Smooth muscle cell (in vitro differentiated cells): ENCODE measurements around the gene P4HA2. TPM values are rescaled to one million over a fixed set of nuclear protein-coding genes. Genes with fewer than 3 reads are reported as not detected.
A peak's percentile ranks its signal among the peaks of the same experiment; 100 is the strongest.

Experiments used
- DNase-seq: peaks from one replicate; lab custom pipeline; 2025; ENCODE audit not compliant: unreplicated experiment; lab: John Stamatoyannopoulos, UW
- H2AFZ ChIP-seq: fragments of 200-600 bp; sonication (generic); 2 replicates; pipeline ENCODE4 v1.6.0; 2016; ENCODE audit warnings: antibody characterized with exemption, low read depth, mild to moderate bottlenecking
- H3F3A ChIP-seq: fragments of 200-600 bp; sonication (generic); 2 replicates; pipeline ENCODE4 v1.6.0; 2017; ENCODE audit warnings: antibody characterized with exemption, low read depth
- H3K27ac ChIP-seq: fragments of 200-600 bp; sonication (generic); 2 replicates; pipeline ENCODE4 v1.5.1; 2016; ENCODE audit warnings: low read depth, mild to moderate bottlenecking
- H3K27me3 ChIP-seq: fragments of 200-600 bp; sonication (generic); 2 replicates; pipeline ENCODE4 v1.6.1; 2016; ENCODE audit warnings: low read depth, mild to moderate bottlenecking
- H3K36me3 ChIP-seq: fragments of 200-600 bp; sonication (generic); 2 replicates; pipeline ENCODE4 v1.5.1; 2016; ENCODE audit warnings: low read depth
- H3K4me1 ChIP-seq: fragments of 200-600 bp; sonication (generic); 2 replicates; pipeline ENCODE4 v1.5.1; 2016; ENCODE audit warnings: low read depth
- H3K4me2 ChIP-seq: fragments of 200-600 bp; sonication (generic); 2 replicates; pipeline ENCODE4 v1.6.0; 2016; ENCODE audit warnings: mild to moderate bottlenecking
- H3K4me3 ChIP-seq: fragments of 200-600 bp; sonication (generic); 2 replicates; pipeline ENCODE4 v1.5.1; 2016; ENCODE audit warnings: mild to moderate bottlenecking
- H3K79me2 ChIP-seq: fragments of 200-600 bp; sonication (generic); 2 replicates; pipeline ENCODE4 v1.6.0; 2016; ENCODE audit warnings: low read depth, mild to moderate bottlenecking
- H3K9ac ChIP-seq: fragments of 200-600 bp; sonication (generic); 2 replicates; pipeline ENCODE4 v1.6.0; 2016; ENCODE audit warnings: low read depth
- H3K9me3 ChIP-seq: fragments of 200-600 bp; sonication (generic); replicated peaks from 2 replicates; pipeline ENCODE4 v1.5.1; 2016; ENCODE audit warnings: low read depth
- H4K20me1 ChIP-seq: fragments of 200-600 bp; sonication (generic); 2 replicates; pipeline ENCODE4 v1.6.0; 2016; ENCODE audit warnings: low read depth
- CTCF ChIP-seq: fragments of 200-600 bp; sonication (generic); IDR thresholded peaks from 2 replicates; pipeline ENCODE4 v1.5.1; 2017; ENCODE audit warnings: borderline replicate concordance, mild to moderate bottlenecking, antibody characterized with exemption; ENCODE audit not compliant: insufficient read depth, poor library complexity, severe bottlenecking
- WGBS: methylation state at CpG from one replicate; pipeline ENCODE4 v1.1.7; 2016; ENCODE audit warnings: low lambda C conversion rate; 5-methylcytosine and 5-hydroxymethylcytosine counted together
- polyA plus RNA-seq: library from polyadenylated mRNA; unstranded; fragments of >200 nt; fragmentation: Nextera tagmentation; extraction: Ambion mirVana; gene quantifications from 2 replicates; pipeline ENCODE4 v1.2.1, GENCODE V29; 2016
- total RNA-seq: library from RNA; depleted of rRNA; stranded (reverse); fragments of >200 nt; gene quantifications from 2 replicates; pipeline ENCODE4 v1.2.3, GENCODE V29; 2014

Gene P4HA2
- total and polyA plus RNA-seq, 2 experiments from 2014 or later, result 352 to 707 TPM

GRCh38 chr5:132206782-132207181 is 20.9 kb downstream of the P4HA2 start:
- no peak for DNase-seq
- H3K36me3 ChIP-seq, result peaks cover 5% of the 10 kb centered on the region
- H3K4me2 ChIP-seq, result peak overlapping the region; percentile 22

GRCh38 chr5:132205385-132206125 is 22.1 kb downstream of the P4HA2 start:
- TF ChIP-seq CTCF, result no peak
- no peaks in the 10 kb centered on the region for H3K27me3 ChIP-seq
- H3K4me2 ChIP-seq, result peak overlapping the region; percentile 22
- no peak overlapping the region for H3K9ac ChIP-seq
- no peaks in the 10 kb centered on the region for H3K4me1 ChIP-seq
- peaks cover 13% of the 10 kb centered on the region for H3K36me3 ChIP-seq
- peaks cover 6% of the 10 kb centered on the region for H3F3A ChIP-seq
- WGBS, result 71% methylated on average over 5 of the region's 5 CpGs
- no peak overlapping the region for H2AFZ ChIP-seq
- H4K20me1 ChIP-seq, result peaks cover 96% of the 10 kb centered on the region
- no peaks in the 10 kb centered on the region for H3K9me3 ChIP-seq
- DNase-seq, result no peak
- H3K4me3 ChIP-seq, result no peak overlapping the region
- H3K27ac ChIP-seq, result peak overlapping the region; percentile 31
- H3K79me2 ChIP-seq, result peaks cover 6% of the 10 kb centered on the region

More at GRCh38 chr5:132206782-132207181, 20.9 kb downstream of the P4HA2 start:
- H3F3A ChIP-seq, result peaks cover 6% of the 10 kb centered on the region
- no peaks in the 10 kb centered on the region for H3K9me3 ChIP-seq
- peak overlapping the region; percentile 31 for H3K27ac ChIP-seq
- peaks cover 96% of the 10 kb centered on the region for H4K20me1 ChIP-seq
- peaks cover 6% of the 10 kb centered on the region for H3K79me2 ChIP-seq
- no peak overlapping the region for H3K9ac ChIP-seq
- no peak for TF ChIP-seq CTCF
- H3K4me1 ChIP-seq, result no peaks in the 10 kb centered on the region
- H3K4me3 ChIP-seq, result no peak overlapping the region
- H2AFZ ChIP-seq, result no peak overlapping the region
- no peaks in the 10 kb centered on the region for H3K27me3 ChIP-seq

GRCh38 chr5:132204371-132205135 is 23.1 kb downstream of the P4HA2 start:
- no peak overlapping the region for H2AFZ ChIP-seq
- peaks cover 19% of the 10 kb centered on the region for H3K36me3 ChIP-seq
- H3K4me1 ChIP-seq, result no peaks in the 10 kb centered on the region
- peaks cover 96% of the 10 kb centered on the region for H4K20me1 ChIP-seq
- no peak for TF ChIP-seq CTCF
- no peak overlapping the region for H3K4me2 ChIP-seq
- no peaks in the 10 kb centered on the region for H3K27me3 ChIP-seq
- no peak overlapping the region for H3K4me3 ChIP-seq
- H3K79me2 ChIP-seq, result peaks cover 6% of the 10 kb centered on the region
- DNase-seq, result no peak
- WGBS, result 96% methylated on average over 7 of the region's 7 CpGs
- no peak overlapping the region for H3K27ac ChIP-seq
- H3K9ac ChIP-seq, result no peak overlapping the region
- H3F3A ChIP-seq, result peaks cover 6% of the 10 kb centered on the region
- H3K9me3 ChIP-seq, result no peaks in the 10 kb centered on the region
